ENCODE results near the gene LRBA. TPM values are rescaled to one million over a fixed set of nuclear protein-coding genes. Genes with fewer than 3 reads are reported as not detected.

The LRBA gene
- total and polyA plus RNA-seq, 2 donors (not counting 1 experiment from before 2014, with no cell fraction given) = 16.4 to 36.7 TPM

- Histone ChIP-seq H2AFZ (ENCODE audit: low read length) (no peak overlapping the region), H4K20me1 (ENCODE audit: control insufficient read depth, extremely low read depth, insufficient read depth, low read length) (no peaks in the 10 kb centered on the region), H3K4me1 (ENCODE audit: control insufficient read depth, extremely low read depth, insufficient read depth, low read length) (no peaks in the 10 kb centered on the region), H3K4me3 (replicated peaks in 1 of 4; ENCODE audit: control extremely low read depth in 1 of 4, insufficient read depth in 1 of 4, low read depth in 3 of 4, low read length in 4 of 4) (no peak overlapping the region), H3K36me3 (ENCODE audit: control insufficient read depth, insufficient read depth, low read length) (no peaks in the 10 kb centered on the region), H3K79me2 (ENCODE audit: control insufficient read depth, insufficient read depth, low read length) (no peaks in the 10 kb centered on the region), H3K4me2 (ENCODE audit: extremely low read depth, insufficient read depth, low read length) (no peak overlapping the region), H3K27ac (ENCODE audit: insufficient read depth, low read length) (no peak overlapping the region), H3K27me3 (ENCODE audit: control insufficient read depth, insufficient read depth, low read length) (no peaks in the 10 kb centered on the region), H3K9me3 (ENCODE audit: control insufficient read depth, insufficient read depth, low read depth, low read length) (no peaks in the 10 kb centered on the region), H3K9ac (ENCODE audit: insufficient read depth, low read length) (no peak overlapping the region)
- TF ChIP-seq, protein P1, sequence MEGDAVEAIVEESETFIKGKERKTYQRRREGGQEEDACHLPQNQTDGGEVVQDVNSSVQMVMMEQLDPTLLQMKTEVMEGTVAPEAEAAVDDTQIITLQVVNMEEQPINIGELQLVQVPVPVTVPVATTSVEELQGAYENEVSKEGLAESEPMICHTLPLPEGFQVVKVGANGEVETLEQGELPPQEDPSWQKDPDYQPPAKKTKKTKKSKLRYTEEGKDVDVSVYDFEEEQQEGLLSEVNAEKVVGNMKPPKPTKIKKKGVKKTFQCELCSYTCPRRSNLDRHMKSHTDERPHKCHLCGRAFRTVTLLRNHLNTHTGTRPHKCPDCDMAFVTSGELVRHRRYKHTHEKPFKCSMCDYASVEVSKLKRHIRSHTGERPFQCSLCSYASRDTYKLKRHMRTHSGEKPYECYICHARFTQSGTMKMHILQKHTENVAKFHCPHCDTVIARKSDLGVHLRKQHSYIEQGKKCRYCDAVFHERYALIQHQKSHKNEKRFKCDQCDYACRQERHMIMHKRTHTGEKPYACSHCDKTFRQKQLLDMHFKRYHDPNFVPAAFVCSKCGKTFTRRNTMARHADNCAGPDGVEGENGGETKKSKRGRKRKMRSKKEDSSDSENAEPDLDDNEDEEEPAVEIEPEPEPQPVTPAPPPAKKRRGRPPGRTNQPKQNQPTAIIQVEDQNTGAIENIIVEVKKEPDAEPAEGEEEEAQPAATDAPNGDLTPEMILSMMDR (conservative IDR thresholded peaks at IDR 0.05 in 1 of 2, IDR thresholded peaks at IDR 0.05 in 1 of 2; ENCODE audit: low read depth in 1 of 2, low read length in 2 of 2) = no peak
- no peak for TF ChIP-seq EZH2 (IDR thresholded peaks at IDR 0.05; ENCODE audit: low read length, missing control alignments)
- peak in 1 of 2 donors; percentile 38 for DNase-seq (ENCODE audit: low read depth in 2 of 2)
These were observed 128.5 kb downstream of the LRBA start for GRCh38 chr4:150886597-150886996.

DNA sequence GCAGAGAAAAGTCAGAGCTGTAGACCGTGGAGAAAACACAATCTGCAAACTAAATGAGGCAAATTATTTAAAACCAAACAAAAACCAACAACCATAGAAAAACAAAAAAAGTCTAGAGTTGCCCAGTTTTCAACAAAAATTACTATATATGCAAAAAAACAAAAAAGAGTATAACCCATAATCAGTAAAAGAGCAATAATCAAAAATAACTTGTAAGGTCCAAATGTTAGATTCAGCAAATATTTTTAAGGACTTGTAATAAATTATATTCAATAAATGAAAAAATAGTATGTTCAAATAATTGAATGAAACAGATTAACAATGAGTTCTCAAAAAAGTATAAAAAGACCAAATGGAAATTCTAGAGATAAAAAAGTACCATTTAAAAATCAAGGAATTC is 130.5 kb downstream of the LRBA start:
- no peak overlapping the region for H2AFZ ChIP-seq (ENCODE audit: low read length)
- peak overlapping the region in 1 of 4 experiments; percentile 14 for H3K4me3 ChIP-seq (replicated peaks in 1 of 4; ENCODE audit: control extremely low read depth in 1 of 4, insufficient read depth in 1 of 4, low read depth in 3 of 4, low read length in 4 of 4)
- H3K9ac ChIP-seq (ENCODE audit: insufficient read depth, low read length) = no peak overlapping the region
- no peaks in the 10 kb centered on the region for H4K20me1 ChIP-seq (ENCODE audit: control insufficient read depth, extremely low read depth, insufficient read depth, low read length)
- H3K4me2 ChIP-seq (ENCODE audit: extremely low read depth, insufficient read depth, low read length) = no peak overlapping the region
- DNase-seq (ENCODE audit: low read depth in 2 of 2) = no peak
- H3K27ac ChIP-seq (ENCODE audit: insufficient read depth, low read length) = no peak overlapping the region
- no peaks in the 10 kb centered on the region for H3K9me3 ChIP-seq (ENCODE audit: control insufficient read depth, insufficient read depth, low read depth, low read length)
- H3K4me1 ChIP-seq (ENCODE audit: control insufficient read depth, extremely low read depth, insufficient read depth, low read length) = no peaks in the 10 kb centered on the region
- H3K36me3 ChIP-seq (ENCODE audit: control insufficient read depth, insufficient read depth, low read length) = no peaks in the 10 kb centered on the region
- H3K27me3 ChIP-seq (ENCODE audit: control insufficient read depth, insufficient read depth, low read length) = no peaks in the 10 kb centered on the region
- TF ChIP-seq EZH2 (IDR thresholded peaks at IDR 0.05; ENCODE audit: low read length, missing control alignments) = no peak
- TF ChIP-seq, protein P1 (conservative IDR thresholded peaks at IDR 0.05 in 1 of 2, IDR thresholded peaks at IDR 0.05 in 1 of 2; ENCODE audit: low read depth in 1 of 2, low read length in 2 of 2) = no peak
- H3K79me2 ChIP-seq (ENCODE audit: control insufficient read depth, insufficient read depth, low read length) = no peaks in the 10 kb centered on the region

DNA sequence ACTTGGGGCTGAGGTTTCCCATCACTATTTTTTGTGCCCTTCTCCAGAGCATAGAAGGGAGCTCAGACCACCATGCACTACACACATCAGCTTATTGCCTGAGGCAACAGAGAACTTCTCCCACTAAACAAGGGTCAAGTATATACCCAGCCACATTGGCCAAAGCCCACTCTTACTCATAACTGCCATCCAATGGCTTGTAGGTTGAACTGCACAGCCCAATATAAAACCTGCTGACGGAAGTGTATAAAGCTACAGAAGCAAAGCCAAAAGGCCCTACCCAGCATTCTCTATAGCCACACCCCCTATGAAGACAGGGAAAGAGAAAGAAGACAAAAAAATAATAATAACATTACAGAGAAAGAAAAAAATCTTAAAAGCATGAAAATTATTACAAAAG is 139.7 kb downstream of the LRBA start:
- TF ChIP-seq, protein P1 (conservative IDR thresholded peaks at IDR 0.05 in 1 of 2, IDR thresholded peaks at IDR 0.05 in 1 of 2; ENCODE audit: low read depth in 1 of 2, low read length in 2 of 2) = peak in 1 of 2 donors; percentile 9
- no peak for TF ChIP-seq EZH2 (IDR thresholded peaks at IDR 0.05; ENCODE audit: low read length, missing control alignments)
- Histone ChIP-seq H3K4me1 (ENCODE audit: control insufficient read depth, extremely low read depth, insufficient read depth, low read length) (no peaks in the 10 kb centered on the region), H2AFZ (ENCODE audit: low read length) (no peak overlapping the region), H3K27ac (ENCODE audit: insufficient read depth, low read length) (no peak overlapping the region), H3K27me3 (ENCODE audit: control insufficient read depth, insufficient read depth, low read length) (no peaks in the 10 kb centered on the region), H3K4me3 (replicated peaks in 1 of 4; ENCODE audit: control extremely low read depth in 1 of 4, insufficient read depth in 1 of 4, low read depth in 3 of 4, low read length in 4 of 4) (no peak overlapping the region), H4K20me1 (ENCODE audit: control insufficient read depth, extremely low read depth, insufficient read depth, low read length) (no peaks in the 10 kb centered on the region), H3K79me2 (ENCODE audit: control insufficient read depth, insufficient read depth, low read length) (no peaks in the 10 kb centered on the region), H3K9me3 (ENCODE audit: control insufficient read depth, insufficient read depth, low read depth, low read length) (no peaks in the 10 kb centered on the region), H3K9ac (ENCODE audit: insufficient read depth, low read length) (no peak overlapping the region), H3K36me3 (ENCODE audit: control insufficient read depth, insufficient read depth, low read length) (no peaks in the 10 kb centered on the region), H3K4me2 (ENCODE audit: extremely low read depth, insufficient read depth, low read length) (no peak overlapping the region)
- no peak for DNase-seq (ENCODE audit: low read depth in 2 of 2)

Measured in fibroblast of lung (primary cell).